ENCODE data around the gene ANAPC2. TPM values are rescaled to one million over a fixed set of nuclear protein-coding genes. Genes with fewer than 3 reads are reported as not detected.
A peak's percentile ranks its signal among the peaks of the same experiment; 100 is the strongest.

The ANAPC2 gene
- total RNA-seq, 1 experiment from 2014 or later, result 80.9 TPM

DNA sequence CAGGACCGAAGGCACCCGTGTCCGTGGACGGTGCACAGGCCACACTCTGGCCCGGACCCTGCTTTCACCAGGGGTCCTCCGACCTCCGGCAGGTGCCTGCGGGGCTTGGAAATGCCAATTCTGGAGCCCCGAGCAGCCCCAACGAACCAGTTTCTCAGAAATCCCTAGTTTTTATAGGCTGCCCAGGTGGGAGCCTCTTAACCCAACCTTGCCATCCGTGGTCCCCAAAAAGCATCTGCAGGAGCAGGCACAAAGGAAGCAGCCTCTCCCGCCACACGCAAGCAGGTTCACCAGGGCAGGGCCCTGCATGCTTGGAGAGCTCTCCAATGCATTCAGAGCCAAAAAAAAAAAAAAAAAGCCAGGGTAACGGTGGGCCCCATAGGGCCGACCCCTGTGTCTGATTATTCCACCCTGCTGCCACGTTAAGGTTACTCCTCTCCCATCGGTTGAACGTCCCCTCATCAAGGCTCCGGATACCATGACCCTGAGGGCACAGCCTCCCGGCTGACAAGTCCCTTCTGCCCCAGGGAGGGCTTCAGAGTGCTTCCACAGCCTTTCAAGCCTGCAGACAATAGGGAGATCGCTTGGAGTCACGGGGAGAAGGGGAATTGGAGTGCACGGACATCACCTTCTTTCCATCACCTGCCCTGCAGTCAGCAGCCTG, 13.0 kb upstream of the ANAPC2 start (continued):
- TF ChIP-seq, protein P1, sequence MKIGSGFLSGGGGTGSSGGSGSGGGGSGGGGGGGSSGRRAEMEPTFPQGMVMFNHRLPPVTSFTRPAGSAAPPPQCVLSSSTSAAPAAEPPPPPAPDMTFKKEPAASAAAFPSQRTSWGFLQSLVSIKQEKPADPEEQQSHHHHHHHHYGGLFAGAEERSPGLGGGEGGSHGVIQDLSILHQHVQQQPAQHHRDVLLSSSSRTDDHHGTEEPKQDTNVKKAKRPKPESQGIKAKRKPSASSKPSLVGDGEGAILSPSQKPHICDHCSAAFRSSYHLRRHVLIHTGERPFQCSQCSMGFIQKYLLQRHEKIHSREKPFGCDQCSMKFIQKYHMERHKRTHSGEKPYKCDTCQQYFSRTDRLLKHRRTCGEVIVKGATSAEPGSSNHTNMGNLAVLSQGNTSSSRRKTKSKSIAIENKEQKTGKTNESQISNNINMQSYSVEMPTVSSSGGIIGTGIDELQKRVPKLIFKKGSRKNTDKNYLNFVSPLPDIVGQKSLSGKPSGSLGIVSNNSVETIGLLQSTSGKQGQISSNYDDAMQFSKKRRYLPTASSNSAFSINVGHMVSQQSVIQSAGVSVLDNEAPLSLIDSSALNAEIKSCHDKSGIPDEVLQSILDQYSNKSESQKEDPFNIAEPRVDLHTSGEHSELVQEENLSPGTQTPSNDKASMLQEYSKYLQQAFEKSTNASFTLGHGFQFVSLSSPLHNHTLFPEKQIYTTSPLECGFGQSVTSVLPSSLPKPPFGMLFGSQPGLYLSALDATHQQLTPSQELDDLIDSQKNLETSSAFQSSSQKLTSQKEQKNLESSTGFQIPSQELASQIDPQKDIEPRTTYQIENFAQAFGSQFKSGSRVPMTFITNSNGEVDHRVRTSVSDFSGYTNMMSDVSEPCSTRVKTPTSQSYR (CRISPR knock-in tag; IDR thresholded peaks at IDR 0.05), result no peak
- TF ChIP-seq ATF1 (CRISPR knock-in tag; IDR thresholded peaks at IDR 0.05), result no peak
- TF ChIP-seq, protein P2, sequence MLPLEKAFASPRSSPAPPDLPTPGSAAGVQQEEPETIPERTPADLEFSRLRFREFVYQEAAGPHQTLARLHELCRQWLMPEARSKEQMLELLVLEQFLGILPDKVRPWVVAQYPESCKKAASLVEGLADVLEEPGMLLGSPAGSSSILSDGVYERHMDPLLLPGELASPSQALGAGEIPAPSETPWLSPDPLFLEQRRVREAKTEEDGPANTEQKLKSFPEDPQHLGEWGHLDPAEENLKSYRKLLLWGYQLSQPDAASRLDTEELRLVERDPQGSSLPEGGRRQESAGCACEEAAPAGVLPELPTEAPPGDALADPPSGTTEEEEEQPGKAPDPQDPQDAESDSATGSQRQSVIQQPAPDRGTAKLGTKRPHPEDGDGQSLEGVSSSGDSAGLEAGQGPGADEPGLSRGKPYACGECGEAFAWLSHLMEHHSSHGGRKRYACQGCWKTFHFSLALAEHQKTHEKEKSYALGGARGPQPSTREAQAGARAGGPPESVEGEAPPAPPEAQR (CRISPR knock-in tag; IDR thresholded peaks at IDR 0.05), result no peak
- no peak for TF ChIP-seq IRF2 (CRISPR knock-in tag; IDR thresholded peaks at IDR 0.05; ENCODE audit: borderline replicate concordance, low read depth)
- TF ChIP-seq ZBTB21 (CRISPR knock-in tag; IDR thresholded peaks at IDR 0.05; ENCODE audit: borderline replicate concordance), result no peak
- TF ChIP-seq TCF7 (CRISPR knock-in tag; IDR thresholded peaks at IDR 0.05; ENCODE audit: low read depth), result no peak
- TF ChIP-seq MAX (CRISPR knock-in tag; IDR thresholded peaks at IDR 0.05), result 0 out of 2 replicates have a peak, but pooled peaks have one; percentile 5
- no peak for TF ChIP-seq ZNF423 (CRISPR knock-in tag; IDR thresholded peaks at IDR 0.05)

- H3K4me1 Mint-ChIP-seq, result peaks cover 33% of the 10 kb centered on the region
- H3K27ac Mint-ChIP-seq, result peak within 1 kb of the TSS; percentile 91
- H3K36me3 Mint-ChIP-seq, result no peaks in the 10 kb centered on the region
- ChIA-PET CTCF (interaction anchor here (0.6 to 2.8 kb wide), 19 partner anchors 12 to 623 kb away, joined by 3 to 28 read pairs (median 5); partner anchors contain the start of genes AJM1, ANAPC2, CYSRT1 and ENTPD2), POLR2A (interaction anchor here (0.6 to 1.5 kb wide), 21 partner anchors 10 to 235 kb away, joined by 3 to 13 read pairs (median 4); partner anchors contain the start of genes ANAPC2, MAN1B1, NELFB and RNF208)
- DNase-seq (ENCODE audit: low spot score), result peak; percentile 100
- no peaks in the 10 kb centered on the region for H3K9me3 Mint-ChIP-seq
- no peaks in the 10 kb centered on the region for H3K27me3 Mint-ChIP-seq (ENCODE audit: low read depth)
- peak; percentile 97 for ATAC-seq
- peak within 1 kb of the TSS; percentile 84 for H3K4me3 Mint-ChIP-seq
- TF ChIP-seq ETV6 (CRISPR knock-in tag; IDR thresholded peaks at IDR 0.05) (peak; percentile 64), ZNF121 (CRISPR knock-in tag; IDR thresholded peaks at IDR 0.05) (no peak), USF1 (CRISPR knock-in tag; IDR thresholded peaks at IDR 0.05) (peak; percentile 56; the same call in 1 of the 2 replicates), HMGA2 (CRISPR knock-in tag; IDR thresholded peaks at IDR 0.05) (no peak), MYBL2 (CRISPR knock-in tag; IDR thresholded peaks at IDR 0.05) (0 out of 2 replicates have a peak, but pooled peaks have one; percentile 25), ATF6 (CRISPR knock-in tag; IDR thresholded peaks at IDR 0.05) (no peak), SMAD3 (CRISPR knock-in tag; IDR thresholded peaks at IDR 0.05; ENCODE audit: borderline replicate concordance) (peak; percentile 30; the same call in 1 of the 2 replicates), SP1 (CRISPR knock-in tag; conservative IDR thresholded peaks at IDR 0.05) (peak; percentile 91), GABPB1 (CRISPR knock-in tag; IDR thresholded peaks at IDR 0.05) (peak; percentile 77), E2F5 (CRISPR knock-in tag; IDR thresholded peaks at IDR 0.05) (peak; percentile 64; the same call in 1 of the 2 replicates), ZNF416 (CRISPR knock-in tag; IDR thresholded peaks at IDR 0.05) (no peak), TEAD4 (CRISPR knock-in tag; IDR thresholded peaks at IDR 0.05) (no peak), E2F4 (CRISPR knock-in tag; IDR thresholded peaks at IDR 0.05; ENCODE audit: borderline replicate concordance, low read depth) (no peak)
- TF ChIP-seq, protein P3, sequence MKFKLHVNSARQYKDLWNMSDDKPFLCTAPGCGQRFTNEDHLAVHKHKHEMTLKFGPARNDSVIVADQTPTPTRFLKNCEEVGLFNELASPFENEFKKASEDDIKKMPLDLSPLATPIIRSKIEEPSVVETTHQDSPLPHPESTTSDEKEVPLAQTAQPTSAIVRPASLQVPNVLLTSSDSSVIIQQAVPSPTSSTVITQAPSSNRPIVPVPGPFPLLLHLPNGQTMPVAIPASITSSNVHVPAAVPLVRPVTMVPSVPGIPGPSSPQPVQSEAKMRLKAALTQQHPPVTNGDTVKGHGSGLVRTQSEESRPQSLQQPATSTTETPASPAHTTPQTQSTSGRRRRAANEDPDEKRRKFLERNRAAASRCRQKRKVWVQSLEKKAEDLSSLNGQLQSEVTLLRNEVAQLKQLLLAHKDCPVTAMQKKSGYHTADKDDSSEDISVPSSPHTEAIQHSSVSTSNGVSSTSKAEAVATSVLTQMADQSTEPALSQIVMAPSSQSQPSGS (CRISPR knock-in tag; IDR thresholded peaks at IDR 0.05; ENCODE audit: borderline replicate concordance, low read depth), result no peak
These were observed 12.2 kb upstream of the ANAPC2 start, which contains the start of gene TPRN for GRCh38 chr9:137200311-137201204. Gene TPRN, minus strand, starts transcription at chr9:137200741. Its CDS starts 30 bp downstream, at chr9:137200711.

Measured in WTC11 (cell line).